ENCODE data around the gene VMAC. TPM values are rescaled to one million over a fixed set of nuclear protein-coding genes. Genes with fewer than 3 reads are reported as not detected.

VMAC gene
- total and polyA plus RNA-seq, 2 donors (not counting 1 experiment from before 2014, with no cell fraction given) = 27.1 to 27.2 TPM

GRCh38 chr19:5889288-5889971 lies 15.2 kb upstream of the VMAC start:
- Histone ChIP-seq H3K79me2 (ENCODE audit: control insufficient read depth, insufficient read depth, low read length) (no peaks in the 10 kb centered on the region), H3K4me2 (replicated peaks; ENCODE audit: low read depth, low read length, poor library complexity, severe bottlenecking) (no peak overlapping the region), H3K36me3 (replicated peaks in 1 of 2; ENCODE audit: control extremely low read depth in 1 of 2, control insufficient read depth in 1 of 2, extremely low read depth in 1 of 2, insufficient read depth in 2 of 2, low read length in 1 of 2) (no peaks in the 10 kb centered on the region), H3K27ac (ENCODE audit: low read length in 2 of 2) (no peak overlapping the region), H3K4me1 (ENCODE audit: control insufficient read depth in 2 of 2, insufficient read depth in 2 of 2, low read length in 2 of 2) (peaks cover 0 to 4% of the 10 kb centered on the region in 2 donors), H3K9ac (ENCODE audit: low read length) (no peak overlapping the region), H3K4me3 (ENCODE audit: control extremely low read depth in 1 of 5, extremely low read depth in 1 of 5, insufficient read depth in 1 of 5, low read depth in 2 of 5, low read length in 4 of 5) (no peak overlapping the region), H3K9me3 (ENCODE audit: control extremely low read depth in 1 of 3, control insufficient read depth in 2 of 3, insufficient read depth in 1 of 3, low read length in 2 of 3) (peaks cover 0 to 7% (median 0%) of the 10 kb centered on the region in 3 donors), H3K27me3 (replicated peaks in 1 of 4; ENCODE audit: control extremely low read depth in 1 of 4, control insufficient read depth in 3 of 4, insufficient read depth in 4 of 4, low read length in 3 of 4) (peaks cover 0 to 31% (median 3%) of the 10 kb centered on the region in 4 experiments), H4K20me1 (ENCODE audit: control insufficient read depth, insufficient read depth, low read length, poor library complexity, severe bottlenecking) (no peaks in the 10 kb centered on the region), H2AFZ (ENCODE audit: insufficient read depth, low read depth, low read length, poor library complexity, severe bottlenecking) (no peak overlapping the region)
- Mint-ChIP-seq H3K4me3 (no peak overlapping the region), H3K27ac (no peak overlapping the region), H3K4me1 (peaks cover under 1% of the 10 kb centered on the region), H3K9me3 (ENCODE audit: insufficient read depth) (no peaks in the 10 kb centered on the region), H3K27me3 (peaks cover 13% of the 10 kb centered on the region)
- DNase-seq (no peak), ATAC-seq (ENCODE audit: low read depth) (no peak)
- intact Hi-C loops (cut with micrococcal nuclease) = no loop called here
- 68% methylated on average over 9 of the region's 17 CpGs for WGBS (ENCODE audit: insufficient coverage)
- no peak for TF ChIP-seq EZH2 (IDR thresholded peaks at IDR 0.05; ENCODE audit: borderline replicate concordance, insufficient read depth, low read depth, low read length, poor library complexity, severe bottlenecking)
- TF ChIP-seq, protein P1, sequence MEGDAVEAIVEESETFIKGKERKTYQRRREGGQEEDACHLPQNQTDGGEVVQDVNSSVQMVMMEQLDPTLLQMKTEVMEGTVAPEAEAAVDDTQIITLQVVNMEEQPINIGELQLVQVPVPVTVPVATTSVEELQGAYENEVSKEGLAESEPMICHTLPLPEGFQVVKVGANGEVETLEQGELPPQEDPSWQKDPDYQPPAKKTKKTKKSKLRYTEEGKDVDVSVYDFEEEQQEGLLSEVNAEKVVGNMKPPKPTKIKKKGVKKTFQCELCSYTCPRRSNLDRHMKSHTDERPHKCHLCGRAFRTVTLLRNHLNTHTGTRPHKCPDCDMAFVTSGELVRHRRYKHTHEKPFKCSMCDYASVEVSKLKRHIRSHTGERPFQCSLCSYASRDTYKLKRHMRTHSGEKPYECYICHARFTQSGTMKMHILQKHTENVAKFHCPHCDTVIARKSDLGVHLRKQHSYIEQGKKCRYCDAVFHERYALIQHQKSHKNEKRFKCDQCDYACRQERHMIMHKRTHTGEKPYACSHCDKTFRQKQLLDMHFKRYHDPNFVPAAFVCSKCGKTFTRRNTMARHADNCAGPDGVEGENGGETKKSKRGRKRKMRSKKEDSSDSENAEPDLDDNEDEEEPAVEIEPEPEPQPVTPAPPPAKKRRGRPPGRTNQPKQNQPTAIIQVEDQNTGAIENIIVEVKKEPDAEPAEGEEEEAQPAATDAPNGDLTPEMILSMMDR (IDR thresholded peaks at IDR 0.05) = no peak
- CTCF ChIA-PET = no interaction called here
- POLR2A ChIA-PET = no interaction called here

GRCh38 chr19:5890099-5890498 lies 14.6 kb upstream of the VMAC start:
- Mint-ChIP-seq H3K4me3 (no peak overlapping the region), H3K27me3 (peaks cover 13% of the 10 kb centered on the region), H3K27ac (no peak overlapping the region), H3K9me3 (ENCODE audit: insufficient read depth) (no peaks in the 10 kb centered on the region), H3K4me1 (no peaks in the 10 kb centered on the region)
- CTCF ChIA-PET = no interaction called here
- DNase-seq (no peak), ATAC-seq (ENCODE audit: low read depth) (peak; percentile 7)
- Histone ChIP-seq H2AFZ (ENCODE audit: insufficient read depth, low read depth, low read length, poor library complexity, severe bottlenecking) (no peak overlapping the region), H3K4me2 (replicated peaks; ENCODE audit: low read depth, low read length, poor library complexity, severe bottlenecking) (no peak overlapping the region), H3K27me3 (replicated peaks in 1 of 4; ENCODE audit: control extremely low read depth in 1 of 4, control insufficient read depth in 3 of 4, insufficient read depth in 4 of 4, low read length in 3 of 4) (peaks cover 0 to 31% (median 3%) of the 10 kb centered on the region in 4 experiments), H3K4me1 (ENCODE audit: control insufficient read depth in 2 of 2, insufficient read depth in 2 of 2, low read length in 2 of 2) (peaks cover 0 to 4% of the 10 kb centered on the region in 2 donors), H3K36me3 (replicated peaks in 1 of 2; ENCODE audit: control extremely low read depth in 1 of 2, control insufficient read depth in 1 of 2, extremely low read depth in 1 of 2, insufficient read depth in 2 of 2, low read length in 1 of 2) (no peaks in the 10 kb centered on the region), H3K79me2 (ENCODE audit: control insufficient read depth, insufficient read depth, low read length) (no peaks in the 10 kb centered on the region), H3K4me3 (ENCODE audit: control extremely low read depth in 1 of 5, extremely low read depth in 1 of 5, insufficient read depth in 1 of 5, low read depth in 2 of 5, low read length in 4 of 5) (no peak overlapping the region), H3K9me3 (ENCODE audit: control extremely low read depth in 1 of 3, control insufficient read depth in 2 of 3, insufficient read depth in 1 of 3, low read length in 2 of 3) (peaks cover 0 to 7% (median 0%) of the 10 kb centered on the region in 3 donors), H3K27ac (ENCODE audit: low read length in 2 of 2) (no peak overlapping the region), H3K9ac (ENCODE audit: low read length) (no peak overlapping the region), H4K20me1 (ENCODE audit: control insufficient read depth, insufficient read depth, low read length, poor library complexity, severe bottlenecking) (peaks cover 1% of the 10 kb centered on the region)
- POLR2A ChIA-PET = no interaction called here
- intact Hi-C loops (cut with micrococcal nuclease) = no loop called here
- no peak for TF ChIP-seq EZH2 (IDR thresholded peaks at IDR 0.05; ENCODE audit: borderline replicate concordance, insufficient read depth, low read depth, low read length, poor library complexity, severe bottlenecking)
- TF ChIP-seq, protein P1 (IDR thresholded peaks at IDR 0.05) = no peak
- WGBS (ENCODE audit: insufficient coverage) = 59% methylated on average over 8 of the region's 10 CpGs

All from B cell (primary cell).